Measurements from ENCODE around the gene SRRT. TPM values are rescaled to one million over a fixed set of nuclear protein-coding genes. Genes with fewer than 3 reads are reported as not detected.
"Not testable (repeated sequence)": the region's sequence is repeated elsewhere in the genome, so short reads cannot be mapped to it uniquely, and the experiment has no call there.

The SRRT gene
- total RNA-seq, 1 donor from 2014 or later = 83.3 TPM

GRCh38 chr7:100839361-100839760, 35.5 kb upstream of the SRRT start:
- no peak for DNase-seq (ENCODE audit: low read depth)
- H3K4me3 ChIP-seq (ENCODE audit: low read depth, low read length) = no peak overlapping the region
- no peak for TF ChIP-seq CTCF (conservative IDR thresholded peaks at IDR 0.05; ENCODE audit: low read depth, low read length)

- no peak for TF ChIP-seq CTCF (conservative IDR thresholded peaks at IDR 0.05; ENCODE audit: low read depth, low read length)
- DNase-seq (ENCODE audit: low read depth) = no peak
- no peak overlapping the region for H3K4me3 ChIP-seq (ENCODE audit: low read depth, low read length)
Measured at GRCh38 chr7:100840470-100841100, 34.3 kb upstream of the SRRT start.

GRCh38 chr7:100847360-100847759, 27.5 kb upstream of the SRRT start:
- H3K4me3 ChIP-seq (ENCODE audit: low read depth, low read length) = no peak overlapping the region
- no peak for TF ChIP-seq CTCF (conservative IDR thresholded peaks at IDR 0.05; ENCODE audit: low read depth, low read length)
- DNase-seq (ENCODE audit: low read depth) = no peak

- H3K4me3 ChIP-seq (ENCODE audit: low read depth, low read length) = peak within 1 kb of the TSS; percentile 91
- DNase-seq (ENCODE audit: low read depth) = no peak
- TF ChIP-seq CTCF (conservative IDR thresholded peaks at IDR 0.05; ENCODE audit: low read depth, low read length) = peak; percentile 94
Measured at GRCh38 chr7:100852048-100852872, 22.6 kb upstream of the SRRT start, which contains the start of gene SLC12A9. SLC12A9 (plus strand) TSS chr7:100852713; CDS start chr7:100854198, 1,485 bp downstream.

GRCh38 chr7:100854146-100854895, 20.6 kb upstream of the SRRT start:
- no peak overlapping the region for H3K4me3 ChIP-seq (ENCODE audit: low read depth, low read length)
- DNase-seq (ENCODE audit: low read depth) = no peak
- TF ChIP-seq CTCF (conservative IDR thresholded peaks at IDR 0.05; ENCODE audit: low read depth, low read length) = no peak

- H3K4me3 ChIP-seq (ENCODE audit: low read depth, low read length); DNase-seq (ENCODE audit: low read depth): not testable (repeated sequence)
Measured at GRCh38 chr7:100854899-100855298, 20.0 kb upstream of the SRRT start.

- no peak for DNase-seq (ENCODE audit: low read depth)
- H3K4me3 ChIP-seq (ENCODE audit: low read depth, low read length) = no peak overlapping the region
- TF ChIP-seq CTCF (conservative IDR thresholded peaks at IDR 0.05; ENCODE audit: low read depth, low read length) = no peak
Measured at GRCh38 chr7:100855515-100855914, 19.4 kb upstream of the SRRT start.

All from epithelial cell of proximal tubule (primary cell).